NCI-H748 (cell line): Measurements from ENCODE around the gene MANSC4.
"Not testable (repeated sequence)": the region's sequence is repeated elsewhere in the genome, so short reads cannot be mapped to it uniquely, and the experiment has no call there.

Experiments
- DNase-seq: peaks from one replicate; lab custom pipeline; 2025; ENCODE audit not compliant: unreplicated experiment; lab: John Stamatoyannopoulos, UW

Gene MANSC4

DNA sequence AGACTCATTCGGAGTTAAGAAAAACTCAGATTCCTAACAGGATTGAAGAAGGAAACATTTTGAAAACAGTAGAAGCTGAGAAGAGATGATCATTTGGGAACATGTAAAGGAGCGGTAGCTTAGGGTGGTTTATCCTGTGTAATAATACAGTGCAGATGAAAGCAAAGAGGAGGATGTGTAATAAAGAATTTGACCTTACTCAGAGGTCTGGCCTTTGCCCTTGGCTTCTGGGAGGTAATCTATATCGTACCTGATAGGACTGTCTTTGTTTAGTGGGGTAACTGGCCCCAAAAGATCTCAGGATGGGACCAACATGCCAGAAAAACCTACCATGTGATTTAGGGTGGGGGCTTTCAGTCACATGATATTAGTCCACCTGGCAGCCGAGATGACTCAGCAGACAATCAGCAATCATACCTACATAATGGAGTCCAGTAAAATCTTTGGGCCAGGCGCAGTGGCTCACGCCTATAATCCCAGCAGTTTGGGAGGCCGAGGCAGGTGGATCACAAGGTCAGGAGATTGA is 23.3 kb downstream of the MANSC4 start:
- no peak for DNase-seq

DNA sequence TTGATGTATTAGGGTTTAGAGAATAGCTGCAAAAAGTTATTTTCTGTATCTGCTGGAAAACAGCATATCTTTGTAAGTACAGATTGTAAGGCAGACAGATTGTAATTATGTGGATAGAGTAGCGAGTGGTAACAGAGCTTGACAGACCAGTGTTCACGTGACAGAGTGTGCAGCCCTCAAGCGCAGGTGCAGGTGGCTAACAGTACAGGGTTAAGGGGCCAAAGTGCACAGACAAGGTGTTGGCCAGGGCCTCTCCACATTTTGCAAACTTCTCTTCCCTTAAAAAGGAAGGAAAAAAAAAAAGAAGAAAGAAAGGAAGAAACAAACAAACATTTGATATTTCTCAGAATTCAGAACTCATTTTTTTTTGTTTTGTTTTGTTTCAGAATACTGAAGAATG is 25.2 kb downstream of the MANSC4 start:
- no peak for DNase-seq

DNA sequence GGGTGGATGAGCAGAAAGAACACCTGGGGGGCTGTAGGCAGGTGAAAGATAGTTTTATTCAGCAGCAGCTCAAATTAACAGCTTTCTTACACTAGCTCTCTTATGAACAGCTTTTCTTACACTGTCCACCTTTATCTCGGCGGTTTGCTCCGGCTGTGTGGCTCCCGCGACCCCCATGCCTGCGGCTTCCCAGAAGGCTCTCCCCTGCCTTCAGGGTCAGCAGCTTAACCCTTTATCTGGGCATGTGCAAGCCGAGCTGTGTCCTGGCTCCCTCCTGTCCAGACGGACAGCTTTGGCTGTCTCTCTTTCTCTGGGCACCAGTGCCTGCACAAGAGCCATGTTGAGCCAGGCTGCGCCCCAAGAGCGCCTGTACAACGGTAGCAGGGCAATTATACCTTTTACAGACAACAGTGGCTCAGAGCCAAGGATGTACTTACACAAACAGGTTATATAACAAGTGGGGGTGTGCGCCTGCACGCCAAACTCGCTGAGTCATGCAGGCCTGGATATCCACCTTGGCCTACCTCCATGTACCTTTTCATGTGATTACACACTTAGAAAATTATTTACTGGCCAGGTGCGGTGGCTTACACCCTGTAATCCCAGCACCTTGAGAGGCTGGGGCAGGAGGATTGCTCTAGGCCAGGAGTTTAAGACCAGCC is 28.5 kb downstream of the MANSC4 start:
- DNase-seq = peak; percentile 55

DNA sequence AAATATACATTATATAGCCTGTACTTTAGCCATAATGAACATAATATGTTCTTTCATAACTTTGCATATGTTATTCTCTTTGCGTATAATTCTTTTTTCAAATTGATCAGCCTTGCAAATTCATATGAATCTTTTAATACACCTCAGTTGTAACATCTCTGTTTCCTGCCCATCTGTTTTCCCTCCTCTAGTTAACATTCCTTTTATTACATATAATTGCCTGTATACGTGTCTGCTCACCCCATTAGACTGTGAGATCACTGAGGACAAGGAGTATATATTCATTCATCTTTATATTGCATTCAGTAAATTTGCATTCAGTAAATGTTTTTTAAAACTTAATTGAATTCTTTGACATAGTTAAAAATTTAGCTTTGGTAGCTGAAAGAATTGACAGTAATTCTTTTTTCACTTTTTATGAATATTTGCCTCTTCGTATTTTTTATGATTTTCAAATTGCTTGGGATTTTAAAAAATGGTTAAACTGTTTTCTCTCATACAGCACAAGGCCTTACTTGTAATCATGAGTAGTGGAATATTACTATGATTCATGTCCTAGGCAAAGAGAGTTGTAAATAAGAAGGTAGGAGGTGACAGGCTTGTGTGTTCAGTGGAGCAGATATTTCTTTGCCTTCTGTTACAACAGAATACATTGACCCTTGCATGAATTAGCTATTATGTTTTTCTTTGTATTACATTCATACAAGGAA is 32.8 kb downstream of the MANSC4 start:
- DNase-seq = no peak

DNA sequence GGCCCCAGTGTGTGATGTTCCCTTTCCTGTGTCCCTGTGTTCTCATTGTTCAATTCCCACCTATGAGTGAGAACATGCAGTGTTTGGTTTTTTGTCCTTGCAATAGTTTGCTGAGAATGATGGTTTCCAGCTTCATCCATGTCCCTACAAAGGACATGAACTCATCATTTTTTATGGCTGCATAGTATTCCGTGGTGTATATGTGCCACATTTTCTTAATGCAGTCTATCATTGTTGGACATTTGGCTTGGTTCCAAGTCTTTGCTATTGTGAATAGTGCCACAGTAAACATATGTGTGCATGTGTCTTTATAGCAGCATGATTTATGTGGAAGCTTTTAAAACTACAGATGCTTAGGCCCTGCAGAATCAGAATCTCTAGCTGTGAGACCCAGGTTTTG is 34.3 kb downstream of the MANSC4 start:
- peak; percentile 0 for DNase-seq

DNA sequence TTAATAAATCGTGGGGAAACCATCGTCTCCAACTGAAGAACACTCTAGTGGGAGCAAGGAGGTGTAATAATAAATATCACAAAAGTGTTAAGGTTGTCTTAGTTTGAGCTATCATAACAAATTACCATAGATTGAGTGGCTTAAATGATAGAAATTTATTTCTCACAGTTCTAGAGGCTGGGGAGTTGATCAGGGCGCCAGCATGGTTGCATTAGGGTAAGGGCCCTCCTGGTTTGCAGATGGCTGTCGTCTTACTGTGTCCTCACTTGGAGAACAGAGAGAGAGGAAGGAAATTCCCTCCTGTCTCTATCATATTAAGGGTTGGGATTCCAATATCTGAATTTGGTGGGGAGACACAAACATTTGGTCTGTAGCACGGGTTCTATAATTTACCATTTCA is 36.4 kb downstream of the MANSC4 start:
- DNase-seq = no peak

DNA sequence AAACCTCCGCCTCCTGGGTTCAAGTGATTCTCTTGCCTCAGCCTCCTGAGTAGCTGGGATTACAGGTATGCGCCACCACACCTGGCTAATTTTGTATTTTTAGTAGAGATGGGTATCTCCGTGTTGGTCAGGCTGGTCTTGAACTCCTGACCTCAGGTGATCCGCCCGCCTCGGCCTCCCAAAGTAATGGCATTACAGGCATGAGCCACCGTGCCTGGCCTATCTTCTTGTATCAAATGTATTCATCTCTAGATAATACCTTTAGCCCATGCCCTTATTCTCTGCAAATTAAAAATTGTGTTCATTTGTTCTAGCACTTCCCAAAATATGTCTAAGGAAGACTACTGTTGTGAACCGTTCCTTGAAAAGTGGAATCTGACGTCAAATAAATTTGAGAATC is 45.7 kb downstream of the MANSC4 start:
- not testable (repeated sequence) for DNase-seq

DNA sequence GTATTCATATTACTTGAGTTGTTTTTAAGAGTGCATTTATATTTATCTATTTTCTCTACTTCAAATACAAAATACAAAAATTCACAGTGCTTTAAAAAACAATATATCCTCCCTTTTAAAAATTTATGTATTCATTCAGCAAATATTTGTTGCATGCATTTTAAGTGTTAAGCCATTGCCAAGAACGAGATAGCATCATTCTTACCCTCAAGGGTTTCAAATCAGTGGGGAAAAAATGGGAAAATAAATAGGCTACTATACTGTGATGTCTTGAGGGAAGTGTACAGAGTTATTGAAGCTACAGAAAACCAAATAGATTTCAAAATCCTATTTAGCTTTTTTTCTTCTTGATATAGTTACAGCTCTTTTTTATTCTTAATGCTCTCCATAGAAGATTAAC is 46.2 kb downstream of the MANSC4 start:
- no peak for DNase-seq

DNA sequence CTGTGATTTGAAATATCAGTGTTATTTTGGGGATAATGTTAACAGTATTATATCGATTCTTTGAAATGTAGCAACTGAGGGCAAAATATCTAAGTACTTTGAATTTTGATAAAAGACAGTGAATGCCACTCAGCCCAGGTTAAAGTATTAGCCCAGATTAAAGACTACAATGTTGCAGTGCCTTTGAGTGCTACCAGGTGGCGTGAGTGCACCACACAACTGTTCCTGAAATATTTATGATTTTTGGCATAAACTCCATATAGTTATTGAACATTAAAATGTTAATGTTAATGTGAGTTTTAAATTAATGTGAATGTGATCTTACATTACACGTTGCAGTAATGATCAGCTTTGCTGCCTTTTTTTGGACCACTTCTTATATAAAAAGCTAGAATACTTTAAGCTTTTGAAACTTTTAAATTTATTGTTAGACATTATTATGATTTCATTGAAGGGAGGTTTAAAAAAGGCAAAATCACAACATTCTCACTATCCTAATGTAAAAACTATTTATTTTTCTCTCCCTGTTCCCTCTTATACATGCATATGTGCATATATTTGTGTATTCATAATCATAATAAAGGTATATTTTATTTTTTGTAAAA is 46.9 kb downstream of the MANSC4 start:
- DNase-seq = peak; percentile 8

DNA sequence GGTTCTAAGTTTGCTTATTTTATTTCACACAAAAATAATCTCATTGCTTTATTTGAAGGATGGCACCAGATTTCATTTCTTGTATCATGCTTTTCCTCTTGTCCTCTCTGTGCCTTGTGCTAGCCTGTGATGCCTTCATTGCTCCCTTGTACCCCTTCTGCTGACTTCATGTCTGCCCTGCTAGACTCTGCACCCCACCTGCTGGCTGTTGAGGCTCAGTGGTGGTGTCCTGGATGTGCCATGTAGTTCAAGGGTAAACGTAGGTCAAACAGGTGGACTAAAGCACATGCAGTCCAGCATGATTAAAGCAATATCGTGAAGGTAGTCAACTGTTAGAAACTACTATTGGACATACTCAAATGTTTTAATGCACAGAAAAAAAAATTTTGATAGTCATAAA is 47.8 kb downstream of the MANSC4 start:
- DNase-seq = no peak

DNA sequence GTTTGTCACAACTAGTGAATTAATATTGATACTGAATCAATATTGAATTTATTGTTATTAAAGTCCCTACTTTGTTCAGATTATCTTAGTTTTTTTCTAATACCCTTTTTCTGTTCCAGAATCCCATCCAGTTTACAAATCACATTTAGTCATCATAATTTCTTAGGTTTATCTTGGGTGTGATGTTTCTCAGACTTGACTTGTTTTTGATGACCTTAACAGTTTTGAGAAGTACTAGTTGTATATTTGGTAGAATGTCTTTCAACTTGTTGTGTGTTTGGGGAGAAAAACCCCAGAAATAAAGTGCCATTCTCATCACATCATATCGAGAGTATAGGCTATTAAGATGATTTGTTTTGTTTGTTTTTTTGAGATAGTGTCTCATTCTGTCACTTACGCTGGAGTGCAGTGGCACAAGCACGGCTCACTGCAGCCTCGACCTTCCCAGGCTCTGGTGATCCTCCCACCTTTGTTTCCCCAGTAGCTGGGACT is 49.9 kb downstream of the MANSC4 start:
- no peak for DNase-seq

DNA sequence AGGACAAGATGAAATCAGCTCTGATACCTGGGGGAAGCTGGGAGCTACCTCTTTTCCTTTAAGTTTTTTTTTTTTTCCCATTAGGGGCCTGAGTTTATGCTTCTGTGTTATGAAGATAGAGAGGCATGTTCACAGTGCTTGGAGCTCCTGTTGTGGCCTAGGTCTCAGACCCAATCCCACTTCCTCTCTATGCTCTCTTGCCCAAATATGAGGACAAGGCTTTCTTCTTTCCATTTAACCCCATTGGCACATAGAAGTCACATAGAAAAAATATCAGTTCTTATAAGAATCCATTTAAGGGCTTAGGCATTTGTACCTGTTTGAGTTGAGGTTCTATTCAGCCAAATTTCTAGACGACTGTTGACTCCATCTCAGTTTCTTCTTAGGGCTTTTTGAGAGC is 56.8 kb downstream of the MANSC4 start:
- no peak for DNase-seq
